HCT116 (cell line): ENCODE measurements around the gene PYGB.

Experiments
- CEBPB ChIP-seq: IDR thresholded peaks from 2 replicates; pipeline ENCODE4 v1.6.1; 2012; ENCODE audit warnings: low read depth
- EZH2 ChIP-seq: fragments of 200-600 bp; sonication (generic); IDR thresholded peaks from 2 replicates; pipeline ENCODE4 v1.6.1; 2017; ENCODE audit warnings: antibody characterized with exemption, mixed run types
- POLR2A ChIP-seq: IDR thresholded peaks from 2 replicates; pipeline ENCODE4 v1.7.0; 2011; ENCODE audit warnings: borderline replicate concordance; ENCODE audit not compliant: insufficient read depth, insufficient read length; ENCODE audit errors: extremely low read depth
- POLR2AphosphoS5 ChIP-seq: IDR thresholded peaks from 2 replicates; pipeline ENCODE4 v1.6.1; 2011; ENCODE audit warnings: mild to moderate bottlenecking, low read depth, low read length, moderate library complexity
- SP1 ChIP-seq: IDR thresholded peaks from 2 replicates; pipeline ENCODE4 v1.6.1; 2012; ENCODE audit warnings: low read depth
- TCF7L2 ChIP-seq: IDR thresholded peaks from 2 replicates; pipeline ENCODE4 v1.7.0; 2011; ENCODE audit warnings: borderline replicate concordance, inconsistent platforms; ENCODE audit not compliant: insufficient read depth, insufficient read length; ENCODE audit errors: extremely low read depth
- YY1 ChIP-seq: IDR thresholded peaks from 2 replicates; pipeline ENCODE4 v1.6.1; 2011; ENCODE audit warnings: low read length, low read depth, moderate library complexity, mild to moderate bottlenecking; ENCODE audit not compliant: insufficient replicate concordance; ENCODE audit errors: extremely low read depth
- ZFX ChIP-seq: fragments of 450-650 bp; IDR thresholded peaks from 2 replicates; pipeline ENCODE4 v1.6.1; 2017
- ZNF274 ChIP-seq: fragments of 200-500 bp; sonication (Bioruptor generic); IDR thresholded peaks from 2 replicates; pipeline ENCODE4 v1.6.1; 2014; ENCODE audit warnings: mild to moderate bottlenecking, low read depth, low read length, inconsistent platforms
- TF ChIP-seq, protein P1 (sequence below), 3 experiments: fragments of 200-600 bp in 1 of 3; sonication (generic) in 1 of 3; IDR thresholded peaks in 2 of 3; conservative IDR thresholded peaks in 1 of 3; 2 replicates each; pipeline ENCODE4 v1.5.1; 2012 to 2017; ENCODE audit warnings: low read depth in 2 of 3, low read length in 2 of 3, antibody characterized with exemption in 1 of 3, borderline replicate concordance in 1 of 3, control low read depth in 1 of 3, mild to moderate bottlenecking in 1 of 3, mixed read lengths in 1 of 3, mixed run types in 1 of 3, moderate library complexity in 1 of 3; ENCODE audit not compliant: insufficient read depth in 1 of 3
- TF ChIP-seq, protein P2 (sequence below): IDR thresholded peaks from 2 replicates; pipeline ENCODE4 v1.6.1; 2012

- TF ChIP-seq, protein P1, sequence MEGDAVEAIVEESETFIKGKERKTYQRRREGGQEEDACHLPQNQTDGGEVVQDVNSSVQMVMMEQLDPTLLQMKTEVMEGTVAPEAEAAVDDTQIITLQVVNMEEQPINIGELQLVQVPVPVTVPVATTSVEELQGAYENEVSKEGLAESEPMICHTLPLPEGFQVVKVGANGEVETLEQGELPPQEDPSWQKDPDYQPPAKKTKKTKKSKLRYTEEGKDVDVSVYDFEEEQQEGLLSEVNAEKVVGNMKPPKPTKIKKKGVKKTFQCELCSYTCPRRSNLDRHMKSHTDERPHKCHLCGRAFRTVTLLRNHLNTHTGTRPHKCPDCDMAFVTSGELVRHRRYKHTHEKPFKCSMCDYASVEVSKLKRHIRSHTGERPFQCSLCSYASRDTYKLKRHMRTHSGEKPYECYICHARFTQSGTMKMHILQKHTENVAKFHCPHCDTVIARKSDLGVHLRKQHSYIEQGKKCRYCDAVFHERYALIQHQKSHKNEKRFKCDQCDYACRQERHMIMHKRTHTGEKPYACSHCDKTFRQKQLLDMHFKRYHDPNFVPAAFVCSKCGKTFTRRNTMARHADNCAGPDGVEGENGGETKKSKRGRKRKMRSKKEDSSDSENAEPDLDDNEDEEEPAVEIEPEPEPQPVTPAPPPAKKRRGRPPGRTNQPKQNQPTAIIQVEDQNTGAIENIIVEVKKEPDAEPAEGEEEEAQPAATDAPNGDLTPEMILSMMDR (IDR thresholded peaks at IDR 0.05 in 2 of 3, conservative IDR thresholded peaks at IDR 0.05 in 1 of 3; ENCODE audit: borderline replicate concordance in 1 of 3, insufficient read depth in 1 of 3, low read depth in 2 of 3, low read length in 2 of 3), result no peak
- TF ChIP-seq, protein P2, sequence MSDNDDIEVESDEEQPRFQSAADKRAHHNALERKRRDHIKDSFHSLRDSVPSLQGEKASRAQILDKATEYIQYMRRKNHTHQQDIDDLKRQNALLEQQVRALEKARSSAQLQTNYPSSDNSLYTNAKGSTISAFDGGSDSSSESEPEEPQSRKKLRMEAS, result no peak
- no peak for TF ChIP-seq POLR2A
- no peak for TF ChIP-seq ZNF274
- TF ChIP-seq SP1, result no peak
- TF ChIP-seq EZH2, result no peak
- no peak for TF ChIP-seq YY1
- TF ChIP-seq TCF7L2, result no peak
- no peak for TF ChIP-seq ZFX
- no peak for TF ChIP-seq CEBPB
- no peak for TF ChIP-seq POLR2AphosphoS5
Observed at GRCh38 chr20:25319241-25320034, 71.6 kb downstream of the PYGB start.
